IMR-90 (cell line): ENCODE data around the gene DENR. TPM values are rescaled to one million over a fixed set of nuclear protein-coding genes. Genes with fewer than 3 reads are reported as not detected.

Source experiments
- ATAC-seq: fragments of 200-7000 bp; cut with Tn5 transposase; 2 replicates; pipeline ENCODE4 v1.9.1; 2020; ENCODE audit warnings: low read depth, mild to moderate bottlenecking, moderate library complexity
- BruUV-seq: library from RNA; stranded (reverse); fragments of 400-500 nt; replicated peaks from 2 replicates; lab custom pipeline; 2021; lab: Mats Ljungman, UMichigan
- CTCF ChIA-PET: fragments of 300-600 bp; formaldehyde crosslinking; extraction: SDS; loops from one replicate; lab custom pipeline; 2021; ENCODE audit warnings: antibody characterized with exemption; lab: Yijun Ruan, JAX
- POLR2A ChIA-PET: fragments of 300-600 bp; sonication (Branson Sonifier 250); formaldehyde crosslinking; loops from one replicate; lab custom pipeline; 2022; ENCODE audit warnings: antibody characterized with exemption; ENCODE audit not compliant: unreplicated experiment; lab: Charles Lee
- DNase-seq: peaks from one replicate; pipeline ENCODE4 v3.0.0; 2013
- H2AFZ ChIP-seq: replicated peaks from 2 replicates; pipeline ENCODE3; 2013; ENCODE audit warnings: low read length, mild to moderate bottlenecking; ENCODE audit not compliant: poor library complexity
- H2AK5ac ChIP-seq: 2 replicates; pipeline ENCODE4 v1.6.1; 2013; ENCODE audit warnings: low read depth, low read length, inconsistent platforms
- H2AK9ac ChIP-seq: replicated peaks from 2 replicates; pipeline ENCODE3; 2013; ENCODE audit warnings: mild to moderate bottlenecking, low read depth, low read length, moderate library complexity; ENCODE audit not compliant: poor library complexity
- H2BK120ac ChIP-seq: 2 replicates; pipeline ENCODE4 v1.6.1; 2013; ENCODE audit warnings: low read depth, low read length, inconsistent platforms
- H2BK15ac ChIP-seq: 3 replicates; pipeline ENCODE4 v1.6.1; 2013; ENCODE audit warnings: low read depth, low read length, inconsistent platforms
- H2BK20ac ChIP-seq: 2 replicates; pipeline ENCODE4 v1.6.1; 2013; ENCODE audit warnings: low read depth, mild to moderate bottlenecking, inconsistent platforms, low read length, moderate library complexity
- H2BK5ac ChIP-seq: 2 replicates; pipeline ENCODE4 v1.6.1; 2013; ENCODE audit warnings: mild to moderate bottlenecking, low read depth, low read length, inconsistent platforms; ENCODE audit not compliant: poor library complexity, severe bottlenecking
- H3K14ac ChIP-seq: replicated peaks from 2 replicates; pipeline ENCODE4 v1.6.1; 2013; ENCODE audit warnings: low read depth, low read length, inconsistent platforms
- H3K18ac ChIP-seq: 2 replicates; pipeline ENCODE4 v1.6.1; 2013; ENCODE audit warnings: low read depth, low read length, control low read depth
- H3K23ac ChIP-seq: 2 replicates; pipeline ENCODE4 v1.6.1; 2013; ENCODE audit warnings: low read depth, low read length, inconsistent platforms
- H3K27ac ChIP-seq: 2 replicates; pipeline ENCODE4 v1.5.1; 2013; ENCODE audit warnings: mild to moderate bottlenecking, control low read depth, low read length; ENCODE audit not compliant: insufficient read depth
- H3K27me3 ChIP-seq: 2 replicates; pipeline ENCODE4 v1.6.1; 2013; ENCODE audit warnings: low read length; ENCODE audit not compliant: control insufficient read depth, insufficient read depth
- H3K36me3 ChIP-seq: 2 replicates; pipeline ENCODE4 v1.6.1; 2013; ENCODE audit warnings: low read length, mixed read lengths; ENCODE audit not compliant: control insufficient read depth, insufficient read depth
- H3K4ac ChIP-seq: 2 replicates; pipeline ENCODE4 v1.6.1; 2013; ENCODE audit warnings: low read depth, low read length, inconsistent platforms
- H3K4me1 ChIP-seq: 2 replicates; pipeline ENCODE4 v1.6.1; 2013; ENCODE audit warnings: low read length, mixed read lengths; ENCODE audit not compliant: control insufficient read depth, insufficient read depth
- H3K4me2 ChIP-seq: 2 replicates; pipeline ENCODE4 v1.6.1; 2013; ENCODE audit warnings: low read depth, mild to moderate bottlenecking, control low read depth, low read length, moderate library complexity
- H3K4me3 ChIP-seq: 2 replicates; pipeline ENCODE4 v1.5.1; 2013; ENCODE audit warnings: low read depth, mild to moderate bottlenecking, control low read depth, low read length, moderate library complexity; ENCODE audit not compliant: insufficient read depth
- H3K56ac ChIP-seq: 2 replicates; pipeline ENCODE4 v1.6.1; 2013; ENCODE audit warnings: low read length, inconsistent platforms; ENCODE audit not compliant: insufficient read depth; ENCODE audit errors: extremely low read depth
- H3K79me1 ChIP-seq, 2 experiments: 2 replicates each; pipeline ENCODE4 v1.6.1; 2013; ENCODE audit warnings: low read length in 2 of 2, inconsistent platforms in 1 of 2, low read depth in 1 of 2
- H3K9ac ChIP-seq: 2 replicates; pipeline ENCODE4 v1.6.1; 2013; ENCODE audit warnings: low read depth, low read length, control low read depth
- H3K9me1 ChIP-seq: 2 replicates; pipeline ENCODE4 v1.6.1; 2013; ENCODE audit warnings: low read length, inconsistent platforms; ENCODE audit not compliant: insufficient read depth
- H3K9me3 ChIP-seq: 2 replicates; pipeline ENCODE4 v1.6.1; 2013; ENCODE audit warnings: low read length; ENCODE audit not compliant: control insufficient read depth, insufficient read depth
- H4K20me1 ChIP-seq: 2 replicates; pipeline ENCODE4 v1.6.1; 2013; ENCODE audit warnings: low read length, inconsistent platforms; ENCODE audit not compliant: insufficient read depth
- H4K5ac ChIP-seq: 2 replicates; pipeline ENCODE4 v1.6.1; 2013; ENCODE audit warnings: mild to moderate bottlenecking, low read depth, low read length, control low read depth
- H4K8ac ChIP-seq, 2 experiments: 2 replicates each; pipeline ENCODE4 v1.6.1; 2013; ENCODE audit warnings: low read depth in 2 of 2, low read length in 2 of 2, control low read depth in 1 of 2, inconsistent platforms in 1 of 2
- H4K91ac ChIP-seq: 2 replicates; pipeline ENCODE4 v1.6.1; 2013; ENCODE audit warnings: low read depth, low read length, inconsistent platforms; ENCODE audit not compliant: insufficient read depth
- BHLHE40 ChIP-seq: fragments of 150-350 bp; IDR thresholded peaks from 2 replicates; pipeline ENCODE4 v1.6.1; 2016; ENCODE audit warnings: mild to moderate bottlenecking, low read depth, low read length
- CEBPB ChIP-seq: IDR thresholded peaks from 2 replicates; pipeline ENCODE4 v1.6.1; 2012; ENCODE audit warnings: low read depth, low read length, improper control_type of control experiment
- CHD1 ChIP-seq: IDR thresholded peaks from 2 replicates; pipeline ENCODE4 v1.6.1; 2012; ENCODE audit warnings: low read depth, low read length, improper control_type of control experiment
- CTCF ChIP-seq: conservative IDR thresholded peaks from 2 replicates; pipeline ENCODE4 v1.5.1; 2012; ENCODE audit warnings: mild to moderate bottlenecking, low read depth, low read length, improper control_type of control experiment
- ELK1 ChIP-seq: fragments of 150-350 bp; IDR thresholded peaks from 2 replicates; pipeline ENCODE4 v1.6.1; 2016; ENCODE audit warnings: low read depth, mild to moderate bottlenecking, low read length, moderate library complexity, borderline replicate concordance
- FOS ChIP-seq: fragments of 150-350 bp; IDR thresholded peaks from 2 replicates; pipeline ENCODE4 v1.6.1; 2016; ENCODE audit warnings: low read depth, low read length
- MAFK ChIP-seq: IDR thresholded peaks from 2 replicates; pipeline ENCODE4 v1.6.1; 2012; ENCODE audit warnings: low read depth, low read length, improper control_type of control experiment
- MAZ ChIP-seq: IDR thresholded peaks from 2 replicates; pipeline ENCODE4 v1.6.1; 2012; ENCODE audit warnings: low read depth, mild to moderate bottlenecking, low read length, improper control_type of control experiment, moderate library complexity, borderline replicate concordance
- MXI1 ChIP-seq: IDR thresholded peaks from 2 replicates; pipeline ENCODE4 v1.6.1; 2012; ENCODE audit warnings: low read depth, mild to moderate bottlenecking, low read length, moderate library complexity, borderline replicate concordance
- NFE2L2 ChIP-seq: fragments of 150-350 bp; IDR thresholded peaks from 2 replicates; pipeline ENCODE4 v1.6.1; 2016; ENCODE audit warnings: low read depth, mild to moderate bottlenecking, low read length
- POLR2A ChIP-seq: IDR thresholded peaks from 2 replicates; pipeline ENCODE4 v1.6.1; 2012; ENCODE audit warnings: mild to moderate bottlenecking, low read depth, low read length
- RAD21 ChIP-seq: IDR thresholded peaks from 2 replicates; pipeline ENCODE4 v1.6.1; 2012; ENCODE audit warnings: low read length, improper control_type of control experiment
- RCOR1 ChIP-seq: IDR thresholded peaks from 2 replicates; pipeline ENCODE4 v1.6.1; 2012; ENCODE audit warnings: mild to moderate bottlenecking, low read length, improper control_type of control experiment; ENCODE audit not compliant: insufficient replicate concordance
- RFX5 ChIP-seq: IDR thresholded peaks from 2 replicates; pipeline ENCODE4 v1.8.0; 2012; ENCODE audit warnings: low read depth, mild to moderate bottlenecking, low read length, moderate library complexity
- SMC3 ChIP-seq: fragments of 150-350 bp; IDR thresholded peaks from 2 replicates; pipeline ENCODE4 v1.6.1; 2016; ENCODE audit warnings: low read depth, mild to moderate bottlenecking, antibody characterized with exemption, low read length, moderate library complexity
- USF2 ChIP-seq: fragments of 150-350 bp; IDR thresholded peaks from 2 replicates; pipeline ENCODE4 v1.6.1; 2017; ENCODE audit warnings: mild to moderate bottlenecking, antibody characterized with exemption, low read length, low read depth
- WGBS, 2 experiments: methylation state at CpG; one replicate each; pipeline versions ENCODE4 v1.1.5 to v1.1.7; 2013; ENCODE audit warnings: missing lambda C conversion rate in 2 of 2; ENCODE audit not compliant: insufficient read length in 1 of 2; ENCODE audit errors: extremely low coverage in 2 of 2; 5-methylcytosine and 5-hydroxymethylcytosine counted together
- dilution Hi-C: fragments of 300-500 bp; cut with HindIII; formaldehyde crosslinking; loops from one replicate; pipeline ENCODE4 v1.14.3; 2018; ENCODE audit warnings: low sequenced_read_pairs; ENCODE audit not compliant: unreplicated experiment
- in situ Hi-C: fragments of 300-500 bp; cut with MboI; formaldehyde crosslinking; loops from 3 replicates; pipeline ENCODE4 v1.14.3; 2019; ENCODE audit warnings: low sequenced_read_pairs, inconsistent platforms, mixed read lengths
- intact Hi-C: fragments of 100-400 bp; cut with micrococcal nuclease; formaldehyde crosslinking; loops from 2 replicates; pipeline ENCODE4 v1.10.0; 2022
- polyA plus RNA-seq, 3 experiments: library from polyadenylated mRNA; depleted of rRNA; stranded (reverse); fragments of >200 nt; gene quantifications; 2 replicates each; pipeline ENCODE4 v1.2.3, GENCODE V29; 2012; ENCODE audit warnings: low replicate concordance in 1 of 3
- total RNA-seq: library from RNA; depleted of rRNA; stranded (reverse); fragments of >200 nt; gene quantifications from 2 replicates; pipeline ENCODE4 v1.2.3, GENCODE V29; 2012

The DENR gene
- total and polyA plus RNA-seq, 2 of the 4 experiments (the other 2 are of a cell fraction) = 8.2 to 24.5 TPM

GRCh38 chr12:122820138-122820537, 67.5 kb downstream of the DENR start:
- Histone ChIP-seq H2AK9ac (no peak overlapping the region), H4K8ac (no peak overlapping the region), H4K5ac (no peak overlapping the region), H2BK15ac (no peak overlapping the region), H4K91ac (no peak overlapping the region), H3K27me3 (peaks cover 1% of the 10 kb centered on the region; the same call in 1 of the 2 replicates), H3K9me1 (0 out of 2 replicates have a peak, but pooled peaks cover 4% of the 10 kb centered on the region), H3K14ac (no peak overlapping the region), H3K23ac (no peak overlapping the region), H3K4me1 (no peaks in the 10 kb centered on the region), H3K79me1 (no peaks in the 10 kb centered on the region), H2BK5ac (no peak overlapping the region), H3K27ac (no peak overlapping the region), H3K9me3 (no peaks in the 10 kb centered on the region), H2AK5ac (no peak overlapping the region), H2BK120ac (no peak overlapping the region), H4K20me1 (no peaks in the 10 kb centered on the region), H3K4me2 (no peak overlapping the region), H3K18ac (no peak overlapping the region), H2BK20ac (no peak overlapping the region), H3K56ac (no peak overlapping the region), H3K4ac (no peak overlapping the region), H3K4me3 (no peak overlapping the region), H2AFZ (peak overlapping the region; percentile 70), H3K36me3 (no peaks in the 10 kb centered on the region), H3K9ac (no peak overlapping the region)
- TF ChIP-seq MAZ (no peak), SMC3 (no peak), MAFK (no peak), RAD21 (no peak), FOS (no peak), RCOR1 (no peak), NFE2L2 (no peak), CHD1 (no peak), POLR2A (no peak), USF2 (no peak), ELK1 (no peak), CEBPB (no peak), MXI1 (no peak), BHLHE40 (no peak), RFX5 (no peak), CTCF (no peak)
- ChIA-PET POLR2A (no interaction called here), CTCF (no interaction called here)
- in situ Hi-C loops (no loop called here), intact Hi-C loops (no loop called here), dilution Hi-C loops (no loop called here)
- DNase-seq (no peak), ATAC-seq (no peak)
- 80% methylated on average over 2 of the region's 8 CpGs; no CpG with 5 or more reads in 1 of the 2 experiments for WGBS, 2 experiments
- BruUV-seq = no TSS peak
